Measurements from ENCODE around the gene KIAA1755. TPM values are rescaled to one million over a fixed set of nuclear protein-coding genes. Genes with fewer than 3 reads are reported as not detected.

KIAA1755 gene
- total RNA-seq, 3 donors from 2014 or later, result 2.1 to 5.1 (median 4.3) TPM

DNA sequence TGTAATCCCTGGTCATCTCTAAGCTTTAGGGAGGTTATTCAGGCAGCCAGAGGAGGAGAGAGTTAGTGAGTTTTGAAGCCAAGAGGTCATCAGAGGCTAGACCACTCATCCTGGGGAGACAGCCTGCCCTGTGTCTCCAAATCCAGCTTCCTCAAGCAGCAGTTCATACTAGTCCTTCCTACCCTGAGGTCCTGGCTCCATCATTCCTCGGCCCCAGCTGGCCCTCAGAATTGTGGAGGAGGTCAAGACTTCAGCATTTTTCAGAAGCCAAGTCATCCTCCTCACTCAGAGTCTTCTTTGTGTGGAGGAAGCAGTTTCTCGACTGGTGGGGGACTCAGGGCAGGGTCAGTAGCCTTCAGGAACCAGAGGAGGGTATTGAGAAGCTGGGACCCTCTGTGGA lies 12.4 kb upstream of the KIAA1755 start:
- no peaks in the 10 kb centered on the region for H3K27me3 ChIP-seq
- H3K27ac ChIP-seq, result peak overlapping the region in 1 of 2 donors; percentile 25
- no peaks in the 10 kb centered on the region for H3K4me1 ChIP-seq
- no peak for DNase-seq (ENCODE audit: low spot score in 2 of 2)
- no peak overlapping the region for H3K4me3 ChIP-seq
- no peaks in the 10 kb centered on the region for H3K36me3 ChIP-seq
- TF ChIP-seq POLR2A (IDR thresholded peaks at IDR 0.05) (no peak), POLR2AphosphoS5 (IDR thresholded peaks at IDR 0.05) (no peak)
- TF ChIP-seq, protein P1, sequence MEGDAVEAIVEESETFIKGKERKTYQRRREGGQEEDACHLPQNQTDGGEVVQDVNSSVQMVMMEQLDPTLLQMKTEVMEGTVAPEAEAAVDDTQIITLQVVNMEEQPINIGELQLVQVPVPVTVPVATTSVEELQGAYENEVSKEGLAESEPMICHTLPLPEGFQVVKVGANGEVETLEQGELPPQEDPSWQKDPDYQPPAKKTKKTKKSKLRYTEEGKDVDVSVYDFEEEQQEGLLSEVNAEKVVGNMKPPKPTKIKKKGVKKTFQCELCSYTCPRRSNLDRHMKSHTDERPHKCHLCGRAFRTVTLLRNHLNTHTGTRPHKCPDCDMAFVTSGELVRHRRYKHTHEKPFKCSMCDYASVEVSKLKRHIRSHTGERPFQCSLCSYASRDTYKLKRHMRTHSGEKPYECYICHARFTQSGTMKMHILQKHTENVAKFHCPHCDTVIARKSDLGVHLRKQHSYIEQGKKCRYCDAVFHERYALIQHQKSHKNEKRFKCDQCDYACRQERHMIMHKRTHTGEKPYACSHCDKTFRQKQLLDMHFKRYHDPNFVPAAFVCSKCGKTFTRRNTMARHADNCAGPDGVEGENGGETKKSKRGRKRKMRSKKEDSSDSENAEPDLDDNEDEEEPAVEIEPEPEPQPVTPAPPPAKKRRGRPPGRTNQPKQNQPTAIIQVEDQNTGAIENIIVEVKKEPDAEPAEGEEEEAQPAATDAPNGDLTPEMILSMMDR (IDR thresholded peaks at IDR 0.05), result no peak
- intact Hi-C loops (cut with DNase I; ENCODE audit: low total_unique reads), result no loop called here
- no peaks in the 10 kb centered on the region for H3K9me3 ChIP-seq

GRCh38 chr20:38272398-38272797 lies 11.9 kb upstream of the KIAA1755 start:
- TF ChIP-seq POLR2AphosphoS5 (IDR thresholded peaks at IDR 0.05) (no peak), POLR2A (IDR thresholded peaks at IDR 0.05) (no peak)
- peak overlapping the region in 1 of 2 donors; percentile 38 for H3K27ac ChIP-seq
- DNase-seq (ENCODE audit: low spot score in 2 of 2), result no peak
- intact Hi-C loops (cut with DNase I; ENCODE audit: low total_unique reads), result no loop called here
- H3K4me3 ChIP-seq, result no peak overlapping the region
- no peaks in the 10 kb centered on the region for H3K9me3 ChIP-seq
- no peaks in the 10 kb centered on the region for H3K36me3 ChIP-seq
- H3K4me1 ChIP-seq, result no peaks in the 10 kb centered on the region
- no peaks in the 10 kb centered on the region for H3K27me3 ChIP-seq

DNA sequence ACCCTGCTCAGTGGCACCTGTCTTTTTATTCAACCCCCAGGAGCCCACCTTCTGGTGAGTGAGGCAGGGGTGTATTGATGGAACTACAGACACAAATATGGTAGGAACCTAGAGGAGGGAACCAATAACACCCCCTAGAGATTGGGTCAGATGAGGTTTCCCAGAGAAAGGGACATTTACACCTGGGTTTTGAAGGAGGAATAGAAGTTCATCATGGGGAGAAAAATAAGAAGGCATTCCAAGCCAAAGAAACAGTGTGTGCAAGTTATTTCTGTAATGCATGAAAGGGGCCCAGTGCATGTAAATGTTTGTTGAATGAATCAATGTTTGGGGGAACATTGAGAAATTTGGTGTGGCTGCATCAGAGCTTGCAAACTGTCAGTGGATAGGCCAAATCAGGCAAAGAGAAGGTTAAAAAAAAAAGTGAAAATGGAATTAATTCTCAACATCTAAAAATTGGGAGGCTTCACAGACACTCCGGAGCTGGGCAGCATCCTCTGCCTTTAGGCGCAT lies 11.1 kb upstream of the KIAA1755 start:
- Histone ChIP-seq H3K27me3 (no peaks in the 10 kb centered on the region), H3K27ac (peak overlapping the region in 1 of 2 donors; percentile 71), H3K4me3 (no peak overlapping the region), H3K4me1 (no peaks in the 10 kb centered on the region), H3K36me3 (no peaks in the 10 kb centered on the region), H3K9me3 (no peaks in the 10 kb centered on the region)
- TF ChIP-seq POLR2AphosphoS5 (IDR thresholded peaks at IDR 0.05) (no peak), POLR2A (IDR thresholded peaks at IDR 0.05) (no peak)
- TF ChIP-seq, protein P1 (IDR thresholded peaks at IDR 0.05), result no peak
- intact Hi-C loops (cut with DNase I; ENCODE audit: low total_unique reads), result no loop called here
- no peak for DNase-seq (ENCODE audit: low spot score in 2 of 2)

- Histone ChIP-seq H3K4me1 (no peaks in the 10 kb centered on the region), H3K36me3 (no peaks in the 10 kb centered on the region), H3K9me3 (no peaks in the 10 kb centered on the region), H3K27ac (peak overlapping the region; percentile 22 to 71), H3K27me3 (no peaks in the 10 kb centered on the region), H3K4me3 (no peak overlapping the region)
- intact Hi-C loops (cut with DNase I; ENCODE audit: low total_unique reads), result no loop called here
- no peak for DNase-seq (ENCODE audit: low spot score in 2 of 2)
- TF ChIP-seq, protein P1 (IDR thresholded peaks at IDR 0.05), result no peak
- no peak for TF ChIP-seq POLR2AphosphoS5 (IDR thresholded peaks at IDR 0.05)
- TF ChIP-seq POLR2A (IDR thresholded peaks at IDR 0.05), result no peak
These were observed 10.5 kb upstream of the KIAA1755 start for GRCh38 chr20:38270869-38271605.

- Histone ChIP-seq H3K36me3 (no peaks in the 10 kb centered on the region), H3K4me1 (no peaks in the 10 kb centered on the region), H3K27me3 (no peaks in the 10 kb centered on the region), H3K9me3 (peaks cover 0 to 6% of the 10 kb centered on the region in 2 donors), H3K27ac (no peak overlapping the region), H3K4me3 (no peak overlapping the region)
- DNase-seq (ENCODE audit: low spot score in 2 of 2), result no peak
- TF ChIP-seq, protein P1 (IDR thresholded peaks at IDR 0.05), result no peak
- TF ChIP-seq POLR2AphosphoS5 (IDR thresholded peaks at IDR 0.05) (no peak), POLR2A (IDR thresholded peaks at IDR 0.05) (no peak)
- intact Hi-C loops (cut with DNase I; ENCODE audit: low total_unique reads), result no loop called here
These were observed 9.2 kb upstream of the KIAA1755 start for GRCh38 chr20:38269715-38270114.

Data from breast epithelium (tissue), 4 donors.